Measurements from ENCODE around the gene GPC5. TPM values are rescaled to one million over a fixed set of nuclear protein-coding genes. Genes with fewer than 3 reads are reported as not detected.

Gene GPC5
- total and polyA plus RNA-seq, 2 of the 8 experiments (the other 6 are each of a cell fraction or from before 2014, with no cell fraction given) = 0.20 to 0.39 TPM

GRCh38 chr13:92038905-92039304 is 640.5 kb downstream of the GPC5 start (continued):
- no peak for TF ChIP-seq YY1 (IDR thresholded peaks at IDR 0.05; ENCODE audit: low read depth, low read length)

- FAIRE-seq = no peak
- Histone ChIP-seq H3K23ac (ENCODE audit: insufficient read length) (no peak overlapping the region), H3K36me3 (ENCODE audit: control insufficient read depth in 2 of 4, insufficient read depth in 4 of 4, low read length in 3 of 4) (no peaks in the 10 kb centered on the region), H2BK12ac (ENCODE audit: low read depth, low read length) (no peak overlapping the region), H3K4me1 (replicated peaks in 1 of 4; ENCODE audit: control insufficient read depth in 3 of 4, insufficient read depth in 4 of 4, low read length in 3 of 4) (no peaks in the 10 kb centered on the region), H3K4me2 (ENCODE audit: insufficient read depth in 1 of 2, low read depth in 2 of 2, low read length in 2 of 2) (no peak overlapping the region), H2BK15ac (ENCODE audit: low read length) (no peak overlapping the region), H3K79me1 (ENCODE audit: low read depth, low read length) (no peaks in the 10 kb centered on the region), H2AK5ac (ENCODE audit: low read depth, low read length) (no peak overlapping the region), H3K27ac (ENCODE audit: low read depth, low read length) (no peak overlapping the region), H3K4ac (replicated peaks; ENCODE audit: insufficient read length, low read depth, low read length) (no peak overlapping the region), H3K79me2 (ENCODE audit: control insufficient read depth in 1 of 2, insufficient read depth in 2 of 2, low read length in 2 of 2) (no peaks in the 10 kb centered on the region), H4K91ac (replicated peaks; ENCODE audit: insufficient read length, low read length) (no peak overlapping the region), H2BK20ac (ENCODE audit: low read length) (no peak overlapping the region), H3K9me3 (ENCODE audit: insufficient read depth in 2 of 2, low read depth in 1 of 2, low read length in 1 of 2) (no peaks in the 10 kb centered on the region), H2BK5ac (ENCODE audit: low read depth, low read length) (no peak overlapping the region), H3K14ac (ENCODE audit: insufficient read length) (no peak overlapping the region), H3K56ac (replicated peaks; ENCODE audit: insufficient read length, low read depth, low read length) (no peak overlapping the region), H4K5ac (ENCODE audit: insufficient read length, low read depth, low read length) (no peak overlapping the region), H4K8ac (ENCODE audit: extremely low read depth, insufficient read depth, low read length) (no peak overlapping the region), H3K23me2 (ENCODE audit: low read depth, low read length) (no peaks in the 10 kb centered on the region), H3K4me3 (ENCODE audit: extremely low read depth in 1 of 4, insufficient read depth in 2 of 4, low read depth in 3 of 4, low read length in 4 of 4) (no peak overlapping the region), H4K20me1 (replicated peaks in 1 of 2; ENCODE audit: control insufficient read depth in 1 of 2, insufficient read depth in 2 of 2, low read length in 2 of 2) (no peaks in the 10 kb centered on the region), H3K9ac (replicated peaks in 1 of 4; ENCODE audit: extremely low read depth in 1 of 4, low read depth in 3 of 4, low read length in 3 of 4) (no peak overlapping the region), H2BK120ac (replicated peaks; ENCODE audit: low read depth, low read length) (no peak overlapping the region), H3K27me3 (replicated peaks in 1 of 4; ENCODE audit: control insufficient read depth in 3 of 4, extremely low read depth in 1 of 4, insufficient read depth in 3 of 4, low read length in 3 of 4) (no peaks in the 10 kb centered on the region), H3K18ac (ENCODE audit: extremely low read depth, low read length) (no peak overlapping the region), H2AFZ (ENCODE audit: low read length) (no peak overlapping the region)
- ChIA-PET CTCF (ENCODE audit: partially characterized antibody) (no interaction called here), POLR2A (ENCODE audit: partially characterized antibody) (no interaction called here)
- WGBS, 2 experiments (ENCODE audit: extremely low coverage in 1 of 2, insufficient coverage in 1 of 2, insufficient read length in 1 of 2, insufficient replicate concordance in 2 of 2, low coverage in 1 of 2, low lambda C conversion rate in 2 of 2, missing lambda C conversion rate in 1 of 2) = 94% methylated on average over 4 of the region's 4 CpGs; no CpG with 5 or more reads in 1 of the 2 experiments
- DNase-seq (ENCODE audit: low read depth in 1 of 2, low spot score in 2 of 2) = no peak
- no peak for TF ChIP-seq JUN (IDR thresholded peaks at IDR 0.05; ENCODE audit: low read depth, low read length)
- no peak for TF ChIP-seq KDM4A (IDR thresholded peaks at IDR 0.05; ENCODE audit: low read depth, low read length, severe bottlenecking)
- no peak for TF ChIP-seq CTBP2 (IDR thresholded peaks at IDR 0.05; ENCODE audit: borderline replicate concordance, insufficient read depth, insufficient read length, low read length)
- TF ChIP-seq TEAD4 (IDR thresholded peaks at IDR 0.05; ENCODE audit: low read depth, low read length) = no peak
- TF ChIP-seq SUZ12 (IDR thresholded peaks at IDR 0.05; ENCODE audit: low read length) = no peak
- TF ChIP-seq EP300 (IDR thresholded peaks at IDR 0.05; ENCODE audit: borderline replicate concordance in 1 of 2, low read depth in 2 of 2, low read length in 2 of 2) = no peak
- no peak for TF ChIP-seq ATF2 (IDR thresholded peaks at IDR 0.05; ENCODE audit: low read length)
- no peak for TF ChIP-seq NRF1 (IDR thresholded peaks at IDR 0.05; ENCODE audit: low read depth, low read length)
- TF ChIP-seq ATF3 (IDR thresholded peaks at IDR 0.05; ENCODE audit: insufficient read depth, low read depth, low read length) = no peak
Measured at GRCh38 chr13:92042522-92042921, 644.1 kb downstream of the GPC5 start.

Measured in H1 (cell line).